Prostate gland (tissue), 2 donors: ENCODE results near the gene SORBS1. TPM values are rescaled to one million over a fixed set of nuclear protein-coding genes. Genes with fewer than 3 reads are reported as not detected.

ENCODE experiments used
- DNase-seq: peaks from one replicate; pipeline ENCODE4 v3.0.0-alpha.2; 2019; ENCODE audit warnings: low spot score
- H3K27ac ChIP-seq, 2 donors: fragments of 200-600 bp; sonication (generic); 2 replicates each; pipeline ENCODE4 v1.5.1; 2017 to 2019
- H3K27me3 ChIP-seq: fragments of 200-600 bp; sonication (generic); replicated peaks from 2 replicates; pipeline ENCODE4 v1.5.1; 2019; ENCODE audit not compliant: insufficient read depth
- H3K36me3 ChIP-seq, 2 donors: fragments of 200-600 bp; sonication (generic); 1 replicate in 1 of 2; 2 replicates in 1 of 2; pipeline versions ENCODE4 v1.5.1 to v1.8.1; 2017 to 2019
- H3K4me1 ChIP-seq: fragments of 200-600 bp; sonication (generic); replicated peaks from 2 replicates; pipeline ENCODE4 v1.5.1; 2019
- H3K4me3 ChIP-seq, 2 donors: fragments of 200-600 bp; sonication (generic); 2 replicates each; pipeline ENCODE4 v1.5.1; 2017 to 2019
- H3K9me3 ChIP-seq: fragments of 200-600 bp; sonication (generic); 2 replicates; pipeline ENCODE4 v1.5.1; 2017
- POLR2A ChIP-seq: fragments of 450-650 bp; IDR thresholded peaks from one replicate; pipeline ENCODE4 v1.6.1; 2016; ENCODE audit warnings: antibody characterized with exemption, mild to moderate bottlenecking
- POLR2AphosphoS5 ChIP-seq: sonication (generic); formaldehyde crosslinking; IDR thresholded peaks from one replicate; pipeline ENCODE4 v1.6.1; 2017; ENCODE audit warnings: antibody characterized with exemption
- WGBS: methylation state at CpG from one replicate; pipeline ENCODE4 v1.1.5; 2018; 5-methylcytosine and 5-hydroxymethylcytosine counted together
- intact Hi-C: fragments of 100-400 bp; cut with DNase I; formaldehyde crosslinking; loops from one replicate; pipeline ENCODE4 v1.14.2; 2022
- total RNA-seq, 2 donors: library from RNA; depleted of rRNA; stranded (reverse); fragments of >200 nt; gene quantifications; one replicate each; pipeline ENCODE4 v1.1.0, GENCODE V29; 2016
- TF ChIP-seq, protein P1 (sequence below), 4 experiments: fragments of 200-600 bp in 2 of 4; fragments of 450-650 bp in 2 of 4; sonication (generic) in 2 of 4; IDR thresholded peaks; 1 replicate in 3 of 4; 2 replicates in 1 of 4; pipeline ENCODE4 v1.5.1; 2016 to 2019; ENCODE audit warnings: antibody characterized with exemption in 4 of 4, mild to moderate bottlenecking in 2 of 4, moderate library complexity in 2 of 4

The SORBS1 gene
- total RNA-seq, 2 donors from 2014 or later = 84.6 to 189 TPM

DNA sequence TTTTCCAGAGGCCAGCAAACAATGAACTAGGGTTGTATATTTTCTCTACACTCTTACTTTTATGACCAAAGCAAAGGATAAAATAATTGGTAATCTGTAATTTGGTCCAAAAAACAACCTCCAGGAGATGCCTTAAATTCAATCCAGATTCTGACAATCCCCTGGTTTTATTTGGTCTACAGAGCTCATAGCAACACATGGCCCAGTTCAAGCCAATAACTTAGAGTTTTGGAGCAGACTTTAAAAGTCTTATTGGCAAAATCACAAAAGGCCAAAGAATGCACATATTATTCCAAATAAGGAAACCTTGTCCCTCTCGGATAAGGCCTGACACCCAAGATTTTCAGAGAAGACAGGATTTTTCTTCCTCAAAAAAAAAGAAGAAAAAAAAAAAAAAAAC lies 51.9 kb downstream of the SORBS1 start:
- intact Hi-C loops = loop anchor here (10.0 kb wide), 1 partner anchor 96 kb away; no protein-coding TSS in a partner anchor
- Histone ChIP-seq H3K4me1 (no peaks in the 10 kb centered on the region), H3K27ac (peak overlapping the region; percentile 66 to 69), H3K27me3 (no peaks in the 10 kb centered on the region), H3K36me3 (no peaks in the 10 kb centered on the region), H3K9me3 (no peaks in the 10 kb centered on the region), H3K4me3 (no peak overlapping the region)
- no peak for DNase-seq
- TF ChIP-seq POLR2A = no peak
- WGBS = 6% methylated on average over 1 of the region's 1 CpG

DNA sequence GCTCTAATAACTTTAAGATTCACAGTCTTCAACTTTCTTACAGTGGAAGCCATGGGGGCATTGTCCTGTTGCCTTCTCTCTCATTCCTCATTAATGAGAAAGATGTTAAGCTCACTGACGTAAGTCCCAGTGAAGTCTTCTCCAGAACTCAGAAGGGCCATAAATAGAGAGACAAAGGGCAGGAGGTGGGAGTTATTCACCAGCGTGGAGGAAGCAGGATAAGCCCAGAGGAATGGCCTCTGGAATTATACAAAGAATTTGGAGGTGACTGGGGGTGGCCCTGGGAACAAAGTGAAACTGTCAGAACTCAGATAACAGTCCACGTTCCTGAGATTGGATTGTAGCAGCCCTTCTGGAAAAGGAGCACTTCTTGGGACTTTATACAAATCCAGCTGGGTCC lies 52.4 kb downstream of the SORBS1 start:
- H3K9me3 ChIP-seq = no peaks in the 10 kb centered on the region
- H3K27ac ChIP-seq = peak overlapping the region; percentile 66 to 69
- H3K27me3 ChIP-seq = no peaks in the 10 kb centered on the region
- H3K4me1 ChIP-seq = no peaks in the 10 kb centered on the region
- TF ChIP-seq POLR2AphosphoS5 (peak; percentile 34), POLR2A (no peak)
- H3K4me3 ChIP-seq = no peak overlapping the region
- DNase-seq = no peak
- intact Hi-C loops = loop anchor here (10.0 kb wide), 1 partner anchor 96 kb away; no protein-coding TSS in a partner anchor
- 44% methylated on average over 3 of the region's 3 CpGs for WGBS
- H3K36me3 ChIP-seq = no peaks in the 10 kb centered on the region

DNA sequence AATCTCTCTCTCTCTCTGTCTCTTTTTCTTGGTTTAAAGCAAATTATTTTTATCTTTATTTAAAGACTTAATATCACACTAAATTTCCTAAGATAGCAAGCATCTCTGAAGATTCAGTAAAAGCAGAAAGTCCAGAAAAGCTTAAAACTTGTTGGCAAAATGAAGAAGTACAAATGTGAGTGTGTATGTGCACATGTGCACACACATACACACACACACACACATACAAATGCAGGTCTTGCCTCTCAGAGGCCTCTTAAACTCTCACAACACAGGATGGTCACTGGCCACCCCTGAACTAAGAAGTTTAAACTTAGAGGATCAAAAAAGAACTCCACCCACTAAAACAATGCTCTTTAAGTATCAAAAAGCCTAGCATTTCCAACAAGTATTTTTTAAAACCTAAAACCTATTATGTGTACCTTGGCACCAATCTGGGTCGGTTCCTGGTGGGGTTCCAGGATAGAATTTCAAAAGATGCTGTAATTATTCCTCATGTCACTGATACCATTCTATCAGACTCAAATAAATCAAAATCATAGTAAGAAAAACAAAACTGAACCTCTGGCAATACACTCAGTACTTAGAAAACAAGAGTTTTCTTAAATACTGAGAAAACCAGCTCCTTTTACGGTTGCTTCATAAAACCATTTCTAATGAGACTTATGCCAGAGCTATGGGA lies 55.0 kb downstream of the SORBS1 start:
- Histone ChIP-seq H3K27ac (peak overlapping the region; percentile 59 to 65), H3K27me3 (no peaks in the 10 kb centered on the region), H3K4me1 (no peaks in the 10 kb centered on the region), H3K36me3 (no peaks in the 10 kb centered on the region), H3K4me3 (no peak overlapping the region), H3K9me3 (no peaks in the 10 kb centered on the region)
- WGBS = 11% methylated on average over 2 of the region's 2 CpGs
- DNase-seq = no peak
- TF ChIP-seq, protein P1, sequence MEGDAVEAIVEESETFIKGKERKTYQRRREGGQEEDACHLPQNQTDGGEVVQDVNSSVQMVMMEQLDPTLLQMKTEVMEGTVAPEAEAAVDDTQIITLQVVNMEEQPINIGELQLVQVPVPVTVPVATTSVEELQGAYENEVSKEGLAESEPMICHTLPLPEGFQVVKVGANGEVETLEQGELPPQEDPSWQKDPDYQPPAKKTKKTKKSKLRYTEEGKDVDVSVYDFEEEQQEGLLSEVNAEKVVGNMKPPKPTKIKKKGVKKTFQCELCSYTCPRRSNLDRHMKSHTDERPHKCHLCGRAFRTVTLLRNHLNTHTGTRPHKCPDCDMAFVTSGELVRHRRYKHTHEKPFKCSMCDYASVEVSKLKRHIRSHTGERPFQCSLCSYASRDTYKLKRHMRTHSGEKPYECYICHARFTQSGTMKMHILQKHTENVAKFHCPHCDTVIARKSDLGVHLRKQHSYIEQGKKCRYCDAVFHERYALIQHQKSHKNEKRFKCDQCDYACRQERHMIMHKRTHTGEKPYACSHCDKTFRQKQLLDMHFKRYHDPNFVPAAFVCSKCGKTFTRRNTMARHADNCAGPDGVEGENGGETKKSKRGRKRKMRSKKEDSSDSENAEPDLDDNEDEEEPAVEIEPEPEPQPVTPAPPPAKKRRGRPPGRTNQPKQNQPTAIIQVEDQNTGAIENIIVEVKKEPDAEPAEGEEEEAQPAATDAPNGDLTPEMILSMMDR (IDR thresholded peaks at IDR 0.05) = no peak
- no peak for TF ChIP-seq POLR2A
- no peak for TF ChIP-seq POLR2AphosphoS5
- intact Hi-C loops = loop anchor here (10.0 kb wide), 1 partner anchor 99 kb away; no protein-coding TSS in a partner anchor

DNA sequence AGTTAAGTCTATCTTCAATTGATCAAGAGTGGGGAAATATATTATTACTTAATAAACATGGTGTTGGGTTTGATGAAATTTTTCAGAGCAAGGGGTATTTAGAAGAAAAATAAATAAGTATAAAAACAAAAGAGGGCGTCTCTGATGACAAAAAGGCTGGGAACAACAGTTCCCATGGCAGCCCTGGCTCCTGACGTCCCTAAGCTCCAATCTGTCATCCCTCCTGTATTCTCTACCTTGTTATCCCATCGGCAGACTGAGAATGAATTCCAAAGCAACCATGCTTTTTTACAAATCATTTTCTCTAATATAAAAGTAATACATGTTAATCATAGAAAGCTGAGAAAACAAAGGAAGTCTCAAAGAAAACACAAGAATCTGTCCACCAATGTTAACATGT lies 55.5 kb downstream of the SORBS1 start:
- no peaks in the 10 kb centered on the region for H3K27me3 ChIP-seq
- DNase-seq = no peak
- H3K36me3 ChIP-seq = no peaks in the 10 kb centered on the region
- no peaks in the 10 kb centered on the region for H3K9me3 ChIP-seq
- intact Hi-C loops = loop anchor here (10.0 kb wide), 1 partner anchor 99 kb away; no protein-coding TSS in a partner anchor
- H3K27ac ChIP-seq = peak overlapping the region; percentile 59 to 65
- 49% methylated on average over 3 of the region's 3 CpGs for WGBS
- TF ChIP-seq, protein P1 (IDR thresholded peaks at IDR 0.05) = no peak
- no peak for TF ChIP-seq POLR2AphosphoS5
- TF ChIP-seq POLR2A = no peak
- no peaks in the 10 kb centered on the region for H3K4me1 ChIP-seq
- H3K4me3 ChIP-seq = no peak overlapping the region

DNA sequence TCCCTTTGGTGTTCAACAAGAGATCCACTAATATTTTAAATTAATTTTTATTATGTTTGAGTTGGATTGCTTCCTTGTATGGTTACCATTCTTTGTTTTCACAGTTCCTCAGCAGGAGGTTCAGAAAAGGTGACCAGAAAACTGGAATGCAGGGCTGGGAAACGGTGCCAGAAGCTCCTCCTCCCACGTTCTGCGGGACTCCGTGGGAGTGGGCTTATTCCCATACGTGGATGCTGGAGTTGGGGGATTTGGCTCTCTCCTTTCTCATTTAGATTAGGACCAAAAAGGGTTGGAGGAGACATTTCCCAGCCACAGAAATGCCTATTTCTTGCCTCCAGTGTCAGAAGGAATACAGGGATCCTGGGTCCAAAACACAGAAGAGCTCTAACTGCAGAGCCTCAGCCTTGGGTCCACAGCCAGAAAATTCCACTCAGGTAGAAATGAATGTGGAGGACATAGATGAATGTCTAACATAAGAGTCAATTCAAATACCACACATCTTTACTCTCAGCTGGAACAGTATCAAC lies 56.0 kb downstream of the SORBS1 start:
- H3K27ac ChIP-seq = peak overlapping the region; percentile 59 to 65
- no peak overlapping the region for H3K4me3 ChIP-seq
- H3K4me1 ChIP-seq = no peaks in the 10 kb centered on the region
- H3K36me3 ChIP-seq = no peaks in the 10 kb centered on the region
- TF ChIP-seq POLR2A = no peak
- TF ChIP-seq, protein P1 (IDR thresholded peaks at IDR 0.05) = no peak
- TF ChIP-seq POLR2AphosphoS5 = no peak
- intact Hi-C loops = loop anchor here (10.0 kb wide), 1 partner anchor 100 kb away; no protein-coding TSS in a partner anchor
- no peaks in the 10 kb centered on the region for H3K27me3 ChIP-seq
- WGBS = 35% methylated on average over 5 of the region's 5 CpGs
- no peaks in the 10 kb centered on the region for H3K9me3 ChIP-seq
- no peak for DNase-seq
